ENCODE results near the gene CPT1B. TPM values are rescaled to one million over a fixed set of nuclear protein-coding genes. Genes with fewer than 3 reads are reported as not detected.

CPT1B gene
- total and polyA plus RNA-seq, 5 donors from 2014 or later = 0.25 to 71.8 (median 0.52) TPM; not detected in 1

GRCh38 chr22:50595189-50595588 lies 17.0 kb upstream of the CPT1B start:
- Mint-ChIP-seq H3K9me3 (peaks cover 0 to 5% (median 0%) of the 10 kb centered on the region in 7 donors), H3K36me3 (peaks cover 18% of the 10 kb centered on the region), H3K27me3 (peaks cover 32% of the 10 kb centered on the region), H3K27ac (no peak overlapping the region), H3K4me3 (no peak overlapping the region), H3K4me1 (peaks cover 0 to 4% (median under 1%) of the 10 kb centered on the region in 4 donors)
- peaks cover 3% of the 10 kb centered on the region for H3K27me3 ChIP-seq (ENCODE audit: control insufficient read depth, insufficient read depth, low read length)
- no peaks in the 10 kb centered on the region for H3K9me3 ChIP-seq (ENCODE audit: control insufficient read depth in 2 of 2, low read length in 2 of 2)
- H3K27ac ChIP-seq (ENCODE audit: insufficient read depth, low read length, poor library complexity, severe bottlenecking) = no peak overlapping the region
- no peak for ATAC-seq (ENCODE audit: low read depth in 2 of 2)
- H3K4me3 ChIP-seq (ENCODE audit: low read depth, low read length) = no peak overlapping the region
- H3K4me1 ChIP-seq (ENCODE audit: control insufficient read depth, insufficient read depth, low read length, poor library complexity, severe bottlenecking) = peaks cover 5% of the 10 kb centered on the region
- DNase-seq = no peak
- no peaks in the 10 kb centered on the region for H3K36me3 ChIP-seq (ENCODE audit: control insufficient read depth, insufficient read depth, low read length)

GRCh38 chr22:50587407-50587806 lies 9.2 kb upstream of the CPT1B start:
- Histone ChIP-seq H3K27me3 (ENCODE audit: control insufficient read depth, insufficient read depth, low read length) (no peaks in the 10 kb centered on the region), H3K36me3 (ENCODE audit: control insufficient read depth, insufficient read depth, low read length) (no peaks in the 10 kb centered on the region), H3K4me3 (ENCODE audit: low read depth, low read length) (no peak overlapping the region), H3K4me1 (ENCODE audit: control insufficient read depth, insufficient read depth, low read length, poor library complexity, severe bottlenecking) (peaks cover 8% of the 10 kb centered on the region), H3K27ac (ENCODE audit: insufficient read depth, low read length, poor library complexity, severe bottlenecking) (no peak overlapping the region), H3K9me3 (ENCODE audit: control insufficient read depth in 2 of 2, low read length in 2 of 2) (no peaks in the 10 kb centered on the region)
- H3K4me1 Mint-ChIP-seq = peaks cover 0 to 17% (median 10%) of the 10 kb centered on the region in 4 donors
- peaks cover 2% of the 10 kb centered on the region for H3K36me3 Mint-ChIP-seq
- no peak overlapping the region for H3K4me3 Mint-ChIP-seq
- no peaks in the 10 kb centered on the region for H3K9me3 Mint-ChIP-seq
- no peaks in the 10 kb centered on the region for H3K27me3 Mint-ChIP-seq
- no peak overlapping the region for H3K27ac Mint-ChIP-seq
- no peak for ATAC-seq (ENCODE audit: low read depth in 2 of 2)
- DNase-seq = no peak

GRCh38 chr22:50586416-50586815 lies 8.2 kb upstream of the CPT1B start:
- ATAC-seq (ENCODE audit: low read depth in 2 of 2) (no peak), DNase-seq (no peak)
- H3K27me3 Mint-ChIP-seq = no peaks in the 10 kb centered on the region
- no peaks in the 10 kb centered on the region for H3K9me3 Mint-ChIP-seq
- H3K4me3 Mint-ChIP-seq = no peak overlapping the region
- peaks cover 0 to 23% (median 10%) of the 10 kb centered on the region in 4 donors for H3K4me1 Mint-ChIP-seq
- no peak overlapping the region for H3K27ac Mint-ChIP-seq
- Histone ChIP-seq H3K9me3 (ENCODE audit: control insufficient read depth in 2 of 2, low read length in 2 of 2) (no peaks in the 10 kb centered on the region), H3K4me1 (ENCODE audit: control insufficient read depth, insufficient read depth, low read length, poor library complexity, severe bottlenecking) (peaks cover 17% of the 10 kb centered on the region), H3K27ac (ENCODE audit: insufficient read depth, low read length, poor library complexity, severe bottlenecking) (no peak overlapping the region), H3K36me3 (ENCODE audit: control insufficient read depth, insufficient read depth, low read length) (no peaks in the 10 kb centered on the region), H3K27me3 (ENCODE audit: control insufficient read depth, insufficient read depth, low read length) (no peaks in the 10 kb centered on the region), H3K4me3 (ENCODE audit: low read depth, low read length) (no peak overlapping the region)
- no peaks in the 10 kb centered on the region for H3K36me3 Mint-ChIP-seq

- no peak overlapping the region for H3K4me3 Mint-ChIP-seq
- ATAC-seq (ENCODE audit: low read depth in 2 of 2) = no peak
- H3K27ac Mint-ChIP-seq = no peak overlapping the region
These were observed 7.6 kb upstream of the CPT1B start for GRCh38 chr22:50585781-50586180.

GRCh38 chr22:50585238-50585637 lies 7.0 kb upstream of the CPT1B start:
- H3K4me1 Mint-ChIP-seq = peaks cover 0 to 34% (median 13%) of the 10 kb centered on the region in 4 donors
- no peaks in the 10 kb centered on the region for H3K9me3 ChIP-seq (ENCODE audit: control insufficient read depth in 2 of 2, low read length in 2 of 2)
- H3K27ac ChIP-seq (ENCODE audit: insufficient read depth, low read length, poor library complexity, severe bottlenecking) = no peak overlapping the region
- H3K4me1 ChIP-seq (ENCODE audit: control insufficient read depth, insufficient read depth, low read length, poor library complexity, severe bottlenecking) = peaks cover 21% of the 10 kb centered on the region
- no peaks in the 10 kb centered on the region for H3K27me3 Mint-ChIP-seq
- H3K4me3 Mint-ChIP-seq = peak overlapping the region in 2 of 4 donors; percentile 59 to 82
- no peaks in the 10 kb centered on the region for H3K9me3 Mint-ChIP-seq
- ATAC-seq (ENCODE audit: low read depth in 2 of 2) (no peak), DNase-seq (no peak)
- H3K36me3 ChIP-seq (ENCODE audit: control insufficient read depth, insufficient read depth, low read length) = peaks cover 7% of the 10 kb centered on the region
- H3K4me3 ChIP-seq (ENCODE audit: low read depth, low read length) = no peak overlapping the region
- no peaks in the 10 kb centered on the region for H3K27me3 ChIP-seq (ENCODE audit: control insufficient read depth, insufficient read depth, low read length)
- no peak overlapping the region for H3K27ac Mint-ChIP-seq
- no peaks in the 10 kb centered on the region for H3K36me3 Mint-ChIP-seq

More at GRCh38 chr22:50585781-50586180, 7.6 kb upstream of the CPT1B start:
- no peak for DNase-seq
- Histone ChIP-seq H3K27me3 (ENCODE audit: control insufficient read depth, insufficient read depth, low read length) (no peaks in the 10 kb centered on the region), H3K4me1 (ENCODE audit: control insufficient read depth, insufficient read depth, low read length, poor library complexity, severe bottlenecking) (peaks cover 21% of the 10 kb centered on the region), H3K9me3 (ENCODE audit: control insufficient read depth in 2 of 2, low read length in 2 of 2) (no peaks in the 10 kb centered on the region), H3K4me3 (ENCODE audit: low read depth, low read length) (no peak overlapping the region), H3K36me3 (ENCODE audit: control insufficient read depth, insufficient read depth, low read length) (peaks cover 4% of the 10 kb centered on the region), H3K27ac (ENCODE audit: insufficient read depth, low read length, poor library complexity, severe bottlenecking) (no peak overlapping the region)
- Mint-ChIP-seq H3K4me1 (peaks cover 0 to 29% (median 10%) of the 10 kb centered on the region in 4 donors), H3K27me3 (no peaks in the 10 kb centered on the region), H3K36me3 (no peaks in the 10 kb centered on the region), H3K9me3 (no peaks in the 10 kb centered on the region)

- peaks cover 11% of the 10 kb centered on the region for H3K36me3 ChIP-seq (ENCODE audit: control insufficient read depth, insufficient read depth, low read length)
- Mint-ChIP-seq H3K36me3 (no peaks in the 10 kb centered on the region), H3K27me3 (no peaks in the 10 kb centered on the region), H3K27ac (no peak overlapping the region), H3K4me3 (peak overlapping the region in 3 of 4 donors; percentile 93 to 97 (median 95)), H3K4me1 (peaks cover 0 to 40% (median 17%) of the 10 kb centered on the region in 4 donors), H3K9me3 (no peaks in the 10 kb centered on the region)
- H3K27ac ChIP-seq (ENCODE audit: insufficient read depth, low read length, poor library complexity, severe bottlenecking) = no peak overlapping the region
- no peaks in the 10 kb centered on the region for H3K9me3 ChIP-seq (ENCODE audit: control insufficient read depth in 2 of 2, low read length in 2 of 2)
- H3K27me3 ChIP-seq (ENCODE audit: control insufficient read depth, insufficient read depth, low read length) = no peaks in the 10 kb centered on the region
- H3K4me1 ChIP-seq (ENCODE audit: control insufficient read depth, insufficient read depth, low read length, poor library complexity, severe bottlenecking) = peaks cover 21% of the 10 kb centered on the region
- H3K4me3 ChIP-seq (ENCODE audit: low read depth, low read length) = no peak overlapping the region
- DNase-seq (no peak), ATAC-seq (ENCODE audit: low read depth in 2 of 2) (no peak)
These were observed 6.2 kb upstream of the CPT1B start for GRCh38 chr22:50584106-50585096.

GRCh38 chr22:50583294-50583861 lies 5.2 kb upstream of the CPT1B start:
- Histone ChIP-seq H3K9me3 (ENCODE audit: control insufficient read depth in 2 of 2, low read length in 2 of 2) (no peaks in the 10 kb centered on the region), H3K4me3 (ENCODE audit: low read depth, low read length) (peak overlapping the region; percentile 78), H3K27ac (ENCODE audit: insufficient read depth, low read length, poor library complexity, severe bottlenecking) (peak overlapping the region; percentile 98), H3K4me1 (ENCODE audit: control insufficient read depth, insufficient read depth, low read length, poor library complexity, severe bottlenecking) (peaks cover 21% of the 10 kb centered on the region), H3K27me3 (ENCODE audit: control insufficient read depth, insufficient read depth, low read length) (no peaks in the 10 kb centered on the region), H3K36me3 (ENCODE audit: control insufficient read depth, insufficient read depth, low read length) (peaks cover 15% of the 10 kb centered on the region)
- no peaks in the 10 kb centered on the region for H3K36me3 Mint-ChIP-seq
- ATAC-seq (ENCODE audit: low read depth in 2 of 2) (peak; percentile 2 to 4), DNase-seq (no peak)
- H3K27me3 Mint-ChIP-seq = no peaks in the 10 kb centered on the region
- H3K9me3 Mint-ChIP-seq = no peaks in the 10 kb centered on the region
- peak overlapping the region; percentile 91 to 95 (median 92) for H3K27ac Mint-ChIP-seq
- peaks cover 0 to 41% (median 17%) of the 10 kb centered on the region in 4 donors for H3K4me1 Mint-ChIP-seq
- peak overlapping the region; percentile 93 to 99 (median 96) for H3K4me3 Mint-ChIP-seq
